HG02588 (cell line): ENCODE measurements around the gene NR1D1.

Source experiments
- ATAC-seq: cut with Tn5 transposase; IDR thresholded peaks from one replicate; pipeline ENCODE4 v1.9.1; 2021; ENCODE audit warnings: mild to moderate bottlenecking, moderate library complexity; ENCODE audit not compliant: unreplicated experiment

The NR1D1 gene

GRCh38 chr17:40063901-40064531 is 36.4 kb downstream of the NR1D1 start:
- ATAC-seq, result no peak

- peak; percentile 32 for ATAC-seq
Observed at GRCh38 chr17:40063187-40063771, 37.1 kb downstream of the NR1D1 start.

GRCh38 chr17:40062329-40063186 is 37.8 kb downstream of the NR1D1 start, which contains the start of gene THRA:
Gene THRA, plus strand, starts transcription at chr17:40062965. Its CDS starts 11,524 bp downstream, at chr17:40074489.
- peak; percentile 66 for ATAC-seq

- no peak for ATAC-seq
Observed at GRCh38 chr17:40061609-40062038, 38.8 kb downstream of the NR1D1 start.

GRCh38 chr17:40060887-40061608 is 39.3 kb downstream of the NR1D1 start:
- ATAC-seq, result no peak

- ATAC-seq, result no peak
Observed at GRCh38 chr17:40059729-40060475, 40.5 kb downstream of the NR1D1 start.

- no peak for ATAC-seq
Observed at GRCh38 chr17:40058865-40059264, 41.5 kb downstream of the NR1D1 start.

GRCh38 chr17:40058186-40058784 is 42.1 kb downstream of the NR1D1 start:
- ATAC-seq, result no peak

GRCh38 chr17:40056379-40057015 is 43.9 kb downstream of the NR1D1 start:
- ATAC-seq, result no peak
